ENCODE data around the gene GARNL3. TPM values are rescaled to one million over a fixed set of nuclear protein-coding genes. Genes with fewer than 3 reads are reported as not detected.

GARNL3 gene
- total RNA-seq, 2 experiments from 2014 or later, result 3.1 to 3.4 TPM

GRCh38 chr9:127430415-127430814 is 165.8 kb downstream of the GARNL3 start:
- DNase-seq, result no peak
- H3K9me3 Mint-ChIP-seq, result no peaks in the 10 kb centered on the region
- H3K27me3 Mint-ChIP-seq, result no peaks in the 10 kb centered on the region
- ATAC-seq (ENCODE audit: low read depth), result no peak
- POLR2A ChIA-PET, result no interaction called here
- no peak overlapping the region for H3K27ac Mint-ChIP-seq
- peaks cover 19% of the 10 kb centered on the region for H3K4me1 Mint-ChIP-seq
- H3K36me3 Mint-ChIP-seq, result peaks cover 40% of the 10 kb centered on the region
- H3K4me3 Mint-ChIP-seq, result no peak overlapping the region

GRCh38 chr9:127437497-127438264 is 173.1 kb downstream of the GARNL3 start:
- no peak overlapping the region for H3K27ac Mint-ChIP-seq
- H3K27me3 Mint-ChIP-seq, result no peaks in the 10 kb centered on the region
- ATAC-seq (ENCODE audit: low read depth) (peak; percentile 28), DNase-seq (no peak)
- POLR2A ChIA-PET, result interaction anchor here (4.6 kb wide), 1 partner anchor 13 kb away, joined by 23 read pairs; the partner anchor contains the start of genes LRSAM1 and RPL12
- no peak overlapping the region for H3K4me3 Mint-ChIP-seq
- H3K9me3 Mint-ChIP-seq, result peaks cover 2% of the 10 kb centered on the region
- peaks cover 4% of the 10 kb centered on the region for H3K4me1 Mint-ChIP-seq
- peaks cover 51% of the 10 kb centered on the region for H3K36me3 Mint-ChIP-seq

- Mint-ChIP-seq H3K4me3 (no peak overlapping the region), H3K27ac (no peak overlapping the region), H3K36me3 (peaks cover 55% of the 10 kb centered on the region), H3K9me3 (peaks cover 2% of the 10 kb centered on the region), H3K27me3 (no peaks in the 10 kb centered on the region), H3K4me1 (peaks cover 4% of the 10 kb centered on the region)
- ATAC-seq (ENCODE audit: low read depth), result no peak
- POLR2A ChIA-PET, result interaction anchor here (4.6 kb wide), 1 partner anchor 12 kb away, joined by 23 read pairs; the partner anchor contains the start of genes LRSAM1 and RPL12
- no peak for DNase-seq
These were observed 173.8 kb downstream of the GARNL3 start for GRCh38 chr9:127438394-127438793.

Other genes with a start within 250 kb of the GARNL3 start
- not detected for gene ANGPTL2, start 142.1 kb upstream of the GARNL3 start, total RNA-seq
- 1 to 10 TPM; 3.4 to 4.1 TPM for gene SLC2A8, start 132.4 kb downstream of the GARNL3 start, total RNA-seq
- gene ZNF79, start 159.6 kb downstream of the GARNL3 start, total RNA-seq, result 10 to 100 TPM; 14.2 to 15.0 TPM
- 1,000 to 10,000 TPM; 1,332 to 1,343 TPM for gene RPL12, start 186.6 kb downstream of the GARNL3 start, total RNA-seq
- 10 to 100 TPM; 22.4 to 25.5 TPM for gene LRSAM1, start 186.7 kb downstream of the GARNL3 start, total RNA-seq